Activated effector memory CD4-positive, alpha-beta T cell treated with anti-CD3 and anti-CD28 coated beads, Interleukin-2, amount 50 U/mL, for 16 hours (primary cell): Measurements from ENCODE around the gene RPS21.
"Not testable (repeated sequence)": the region's sequence is repeated elsewhere in the genome, so short reads cannot be mapped to it uniquely, and the experiment has no call there.

Source experiments
- DNase-seq: peaks from one replicate; pipeline ENCODE4 v3.0.0-alpha.2; 2020

Gene RPS21

GRCh38 chr20:62365814-62366369 lies 21.0 kb upstream of the RPS21 start:
- DNase-seq = no peak

- no peak for DNase-seq
Measured at GRCh38 chr20:62366370-62367135, 20.4 kb upstream of the RPS21 start.

- DNase-seq = no peak
Measured at GRCh38 chr20:62367136-62367632, 19.7 kb upstream of the RPS21 start, which contains the start of gene LAMA5. TSS of gene LAMA5 (minus strand) at chr20:62367312. CDS start at chr20:62367245, 67 bp downstream.

GRCh38 chr20:62367633-62368391 lies 19.1 kb upstream of the RPS21 start:
- no peak for DNase-seq

GRCh38 chr20:62368392-62368975 lies 18.4 kb upstream of the RPS21 start:
- DNase-seq = no peak

- DNase-seq = no peak
Measured at GRCh38 chr20:62368976-62369814, 17.7 kb upstream of the RPS21 start.

- DNase-seq = no peak
Measured at GRCh38 chr20:62369815-62370114, 17.1 kb upstream of the RPS21 start.

GRCh38 chr20:62370115-62370806 lies 16.6 kb upstream of the RPS21 start:
- DNase-seq = peak; percentile 68

- no peak for DNase-seq
Measured at GRCh38 chr20:62370807-62371587, 15.9 kb upstream of the RPS21 start.

- DNase-seq = no peak
Measured at GRCh38 chr20:62371588-62372041, 15.3 kb upstream of the RPS21 start.

- no peak for DNase-seq
Measured at GRCh38 chr20:62372042-62372993, 14.6 kb upstream of the RPS21 start.

- DNase-seq = not testable (repeated sequence)
Measured at GRCh38 chr20:62373631-62374179, 13.2 kb upstream of the RPS21 start.

GRCh38 chr20:62374331-62375152 lies 12.4 kb upstream of the RPS21 start:
- DNase-seq = no peak

- DNase-seq = no peak
Measured at GRCh38 chr20:62376112-62377063, 10.5 kb upstream of the RPS21 start.

- DNase-seq = no peak
Measured at GRCh38 chr20:62377064-62377461, 9.8 kb upstream of the RPS21 start.

GRCh38 chr20:62377615-62378178 lies 9.2 kb upstream of the RPS21 start:
- DNase-seq = no peak

GRCh38 chr20:62378215-62378614 lies 8.7 kb upstream of the RPS21 start:
- DNase-seq = no peak
